IMR-90 (cell line): ENCODE measurements around the gene GDF15. TPM values are rescaled to one million over a fixed set of nuclear protein-coding genes. Genes with fewer than 3 reads are reported as not detected.

Experiments
- ATAC-seq: fragments of 200-7000 bp; cut with Tn5 transposase; 2 replicates; pipeline ENCODE4 v1.9.1; 2020; ENCODE audit warnings: low read depth, mild to moderate bottlenecking, moderate library complexity
- Bru-seq: library from RNA; stranded (reverse); fragments of 400-500 nt; gene quantifications from one replicate; lab custom pipeline; 2021; lab: Mats Ljungman, UMichigan
- BruChase-seq, 2 experiments: library from RNA; stranded (reverse); fragments of 400-500 nt; gene quantifications; one replicate each; lab custom pipeline; 2021; lab: Mats Ljungman, UMichigan
- BruUV-seq: library from RNA; stranded (reverse); fragments of 400-500 nt; replicated peaks from 2 replicates; lab custom pipeline; 2021; lab: Mats Ljungman, UMichigan
- CTCF ChIA-PET: fragments of 300-600 bp; formaldehyde crosslinking; extraction: SDS; loops from one replicate; lab custom pipeline; 2021; ENCODE audit warnings: antibody characterized with exemption; lab: Yijun Ruan, JAX
- POLR2A ChIA-PET: fragments of 300-600 bp; sonication (Branson Sonifier 250); formaldehyde crosslinking; loops from one replicate; lab custom pipeline; 2022; ENCODE audit warnings: antibody characterized with exemption; ENCODE audit not compliant: unreplicated experiment; lab: Charles Lee
- DNase-seq: peaks from one replicate; pipeline ENCODE4 v3.0.0; 2013
- H2AFZ ChIP-seq: replicated peaks from 2 replicates; pipeline ENCODE3; 2013; ENCODE audit warnings: low read length, mild to moderate bottlenecking; ENCODE audit not compliant: poor library complexity
- H2AK5ac ChIP-seq: 2 replicates; pipeline ENCODE4 v1.6.1; 2013; ENCODE audit warnings: low read depth, low read length, inconsistent platforms
- H2AK9ac ChIP-seq: replicated peaks from 2 replicates; pipeline ENCODE3; 2013; ENCODE audit warnings: mild to moderate bottlenecking, low read depth, low read length, moderate library complexity; ENCODE audit not compliant: poor library complexity
- H2BK120ac ChIP-seq: 2 replicates; pipeline ENCODE4 v1.6.1; 2013; ENCODE audit warnings: low read depth, low read length, inconsistent platforms
- H2BK15ac ChIP-seq: 3 replicates; pipeline ENCODE4 v1.6.1; 2013; ENCODE audit warnings: low read depth, low read length, inconsistent platforms
- H2BK20ac ChIP-seq: 2 replicates; pipeline ENCODE4 v1.6.1; 2013; ENCODE audit warnings: low read depth, mild to moderate bottlenecking, inconsistent platforms, low read length, moderate library complexity
- H2BK5ac ChIP-seq: 2 replicates; pipeline ENCODE4 v1.6.1; 2013; ENCODE audit warnings: mild to moderate bottlenecking, low read depth, low read length, inconsistent platforms; ENCODE audit not compliant: poor library complexity, severe bottlenecking
- H3K14ac ChIP-seq: replicated peaks from 2 replicates; pipeline ENCODE4 v1.6.1; 2013; ENCODE audit warnings: low read depth, low read length, inconsistent platforms
- H3K18ac ChIP-seq: 2 replicates; pipeline ENCODE4 v1.6.1; 2013; ENCODE audit warnings: low read depth, low read length, control low read depth
- H3K23ac ChIP-seq: 2 replicates; pipeline ENCODE4 v1.6.1; 2013; ENCODE audit warnings: low read depth, low read length, inconsistent platforms
- H3K27ac ChIP-seq: 2 replicates; pipeline ENCODE4 v1.5.1; 2013; ENCODE audit warnings: mild to moderate bottlenecking, control low read depth, low read length; ENCODE audit not compliant: insufficient read depth
- H3K27me3 ChIP-seq: 2 replicates; pipeline ENCODE4 v1.6.1; 2013; ENCODE audit warnings: low read length; ENCODE audit not compliant: control insufficient read depth, insufficient read depth
- H3K36me3 ChIP-seq: 2 replicates; pipeline ENCODE4 v1.6.1; 2013; ENCODE audit warnings: low read length, mixed read lengths; ENCODE audit not compliant: control insufficient read depth, insufficient read depth
- H3K4ac ChIP-seq: 2 replicates; pipeline ENCODE4 v1.6.1; 2013; ENCODE audit warnings: low read depth, low read length, inconsistent platforms
- H3K4me1 ChIP-seq: 2 replicates; pipeline ENCODE4 v1.6.1; 2013; ENCODE audit warnings: low read length, mixed read lengths; ENCODE audit not compliant: control insufficient read depth, insufficient read depth
- H3K4me2 ChIP-seq: 2 replicates; pipeline ENCODE4 v1.6.1; 2013; ENCODE audit warnings: low read depth, mild to moderate bottlenecking, control low read depth, low read length, moderate library complexity
- H3K4me3 ChIP-seq: 2 replicates; pipeline ENCODE4 v1.5.1; 2013; ENCODE audit warnings: low read depth, mild to moderate bottlenecking, control low read depth, low read length, moderate library complexity; ENCODE audit not compliant: insufficient read depth
- H3K56ac ChIP-seq: 2 replicates; pipeline ENCODE4 v1.6.1; 2013; ENCODE audit warnings: low read length, inconsistent platforms; ENCODE audit not compliant: insufficient read depth; ENCODE audit errors: extremely low read depth
- H3K79me1 ChIP-seq, 2 experiments: 2 replicates each; pipeline ENCODE4 v1.6.1; 2013; ENCODE audit warnings: low read length in 2 of 2, inconsistent platforms in 1 of 2, low read depth in 1 of 2
- H3K9ac ChIP-seq: 2 replicates; pipeline ENCODE4 v1.6.1; 2013; ENCODE audit warnings: low read depth, low read length, control low read depth
- H3K9me1 ChIP-seq: 2 replicates; pipeline ENCODE4 v1.6.1; 2013; ENCODE audit warnings: low read length, inconsistent platforms; ENCODE audit not compliant: insufficient read depth
- H3K9me3 ChIP-seq: 2 replicates; pipeline ENCODE4 v1.6.1; 2013; ENCODE audit warnings: low read length; ENCODE audit not compliant: control insufficient read depth, insufficient read depth
- H4K20me1 ChIP-seq: 2 replicates; pipeline ENCODE4 v1.6.1; 2013; ENCODE audit warnings: low read length, inconsistent platforms; ENCODE audit not compliant: insufficient read depth
- H4K5ac ChIP-seq: 2 replicates; pipeline ENCODE4 v1.6.1; 2013; ENCODE audit warnings: mild to moderate bottlenecking, low read depth, low read length, control low read depth
- H4K8ac ChIP-seq, 2 experiments: 2 replicates each; pipeline ENCODE4 v1.6.1; 2013; ENCODE audit warnings: low read depth in 2 of 2, low read length in 2 of 2, control low read depth in 1 of 2, inconsistent platforms in 1 of 2
- H4K91ac ChIP-seq: 2 replicates; pipeline ENCODE4 v1.6.1; 2013; ENCODE audit warnings: low read depth, low read length, inconsistent platforms; ENCODE audit not compliant: insufficient read depth
- CHD1 ChIP-seq: IDR thresholded peaks from 2 replicates; pipeline ENCODE4 v1.6.1; 2012; ENCODE audit warnings: low read depth, low read length, improper control_type of control experiment
- CTCF ChIP-seq: conservative IDR thresholded peaks from 2 replicates; pipeline ENCODE4 v1.5.1; 2012; ENCODE audit warnings: mild to moderate bottlenecking, low read depth, low read length, improper control_type of control experiment
- ELK1 ChIP-seq: fragments of 150-350 bp; IDR thresholded peaks from 2 replicates; pipeline ENCODE4 v1.6.1; 2016; ENCODE audit warnings: low read depth, mild to moderate bottlenecking, low read length, moderate library complexity, borderline replicate concordance
- MAFK ChIP-seq: IDR thresholded peaks from 2 replicates; pipeline ENCODE4 v1.6.1; 2012; ENCODE audit warnings: low read depth, low read length, improper control_type of control experiment
- MXI1 ChIP-seq: IDR thresholded peaks from 2 replicates; pipeline ENCODE4 v1.6.1; 2012; ENCODE audit warnings: low read depth, mild to moderate bottlenecking, low read length, moderate library complexity, borderline replicate concordance
- NFE2L2 ChIP-seq: fragments of 150-350 bp; IDR thresholded peaks from 2 replicates; pipeline ENCODE4 v1.6.1; 2016; ENCODE audit warnings: low read depth, mild to moderate bottlenecking, low read length
- POLR2A ChIP-seq: IDR thresholded peaks from 2 replicates; pipeline ENCODE4 v1.6.1; 2012; ENCODE audit warnings: mild to moderate bottlenecking, low read depth, low read length
- RAD21 ChIP-seq: IDR thresholded peaks from 2 replicates; pipeline ENCODE4 v1.6.1; 2012; ENCODE audit warnings: low read length, improper control_type of control experiment
- RCOR1 ChIP-seq: IDR thresholded peaks from 2 replicates; pipeline ENCODE4 v1.6.1; 2012; ENCODE audit warnings: mild to moderate bottlenecking, low read length, improper control_type of control experiment; ENCODE audit not compliant: insufficient replicate concordance
- WGBS, 2 experiments: methylation state at CpG; one replicate each; pipeline versions ENCODE4 v1.1.5 to v1.1.7; 2013; ENCODE audit warnings: missing lambda C conversion rate in 2 of 2; ENCODE audit not compliant: insufficient read length in 1 of 2; ENCODE audit errors: extremely low coverage in 2 of 2; 5-methylcytosine and 5-hydroxymethylcytosine counted together
- dilution Hi-C: fragments of 300-500 bp; cut with HindIII; formaldehyde crosslinking; loops from one replicate; pipeline ENCODE4 v1.14.3; 2018; ENCODE audit warnings: low sequenced_read_pairs; ENCODE audit not compliant: unreplicated experiment
- in situ Hi-C: fragments of 300-500 bp; cut with MboI; formaldehyde crosslinking; loops from 3 replicates; pipeline ENCODE4 v1.14.3; 2019; ENCODE audit warnings: low sequenced_read_pairs, inconsistent platforms, mixed read lengths
- intact Hi-C: fragments of 100-400 bp; cut with micrococcal nuclease; formaldehyde crosslinking; loops from 2 replicates; pipeline ENCODE4 v1.10.0; 2022
- long read RNA-seq: library from polyadenylated mRNA; unstranded; transcript quantifications from one replicate; pipeline ENCODE4 v2.0.0, GENCODE V29; 2021; ENCODE audit not compliant: unreplicated experiment
- polyA plus RNA-seq, 3 experiments: library from polyadenylated mRNA; depleted of rRNA; stranded (reverse); fragments of >200 nt; gene quantifications; 2 replicates each; pipeline ENCODE4 v1.2.3, GENCODE V29; 2012; ENCODE audit warnings: low replicate concordance in 1 of 3
- total RNA-seq: library from RNA; depleted of rRNA; stranded (reverse); fragments of >200 nt; gene quantifications from 2 replicates; pipeline ENCODE4 v1.2.3, GENCODE V29; 2012; rRNA removed
- TF ChIP-seq, protein P1 (sequence below): fragments of 150-350 bp; IDR thresholded peaks from 2 replicates; pipeline ENCODE4 v1.6.1; 2017; ENCODE audit warnings: mild to moderate bottlenecking, antibody characterized with exemption, low read length, low read depth

Gene GDF15
- total RNA-seq (5.6 and 10.3 TPM in 2 replicates), polyA plus RNA-seq (2012; rRNA removed) (43.5 and 49.8 TPM in 2 replicates), Bru-seq, nascent RNA (percentile 62 among the genes with signal in this experiment), BruChase-seq, experiment 1, labeled RNA remaining after a 6-hour chase (percentile 61 among the genes with signal in this experiment), BruChase-seq, experiment 2, labeled RNA remaining after a 2-hour chase (percentile 59 among the genes with signal in this experiment)
- polyA plus RNA-seq (2012; cell fraction: cytosol; rRNA removed), result 84.3 and 176 TPM in 2 replicates
- 56.9 and 109 TPM in 2 replicates for polyA plus RNA-seq (2012; cell fraction: nucleus; rRNA removed; ENCODE audit: low replicate concordance)
- long read RNA-seq, transcript GDF15-201 (2 exons, 1,200 nt), result major isoform, 19 of 29 reads
- long read RNA-seq, partial matches to known transcripts, result 10 of 29 reads
- long read RNA-seq, other reads (novel, unspliced or antisense), result 0 of 29 reads

DNA sequence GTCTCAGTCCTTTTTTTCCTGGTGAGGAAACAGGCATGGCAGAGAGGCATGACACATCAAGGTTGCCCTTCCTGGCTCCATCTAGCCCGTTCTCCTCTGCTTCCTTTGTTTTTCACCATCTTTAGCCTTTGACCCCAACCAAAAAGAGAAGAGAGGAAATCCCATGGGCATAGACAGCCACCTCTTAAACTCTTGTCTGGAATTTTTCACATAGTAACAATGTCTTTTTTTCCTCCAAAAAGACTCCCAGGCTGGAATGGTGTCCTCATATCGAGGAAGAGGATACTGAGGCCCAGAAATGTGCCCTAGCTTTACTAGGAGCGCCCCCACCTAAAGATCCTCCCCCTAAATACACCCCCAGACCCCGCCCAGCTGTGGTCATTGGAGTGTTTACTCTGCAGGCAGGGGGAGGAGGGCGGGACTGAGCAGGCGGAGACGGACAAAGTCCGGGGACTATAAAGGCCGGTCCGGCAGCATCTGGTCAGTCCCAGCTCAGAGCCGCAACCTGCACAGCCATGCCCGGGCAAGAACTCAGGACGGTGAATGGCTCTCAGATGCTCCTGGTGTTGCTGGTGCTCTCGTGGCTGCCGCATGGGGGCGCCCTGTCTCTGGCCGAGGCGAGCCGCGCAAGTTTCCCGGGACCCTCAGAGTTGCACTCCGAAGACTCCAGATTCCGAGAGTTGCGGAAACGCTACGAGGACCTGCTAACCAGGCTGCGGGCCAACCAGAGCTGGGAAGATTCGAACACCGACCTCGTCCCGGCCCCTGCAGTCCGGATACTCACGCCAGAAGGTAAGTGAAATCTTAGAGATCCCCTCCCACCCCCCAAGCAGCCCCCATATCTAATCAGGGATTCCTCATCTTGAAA, at the start of gene GDF15:
TSS of gene GDF15 (plus strand) at position 484 of the 868 bp plus-strand sequence. CDS start at position 516, 32 bp downstream.
- intact Hi-C loops, result no loop called here
- Histone ChIP-seq H3K4ac (peak within 1 kb of the TSS; percentile 59), H3K27me3 (no peaks in the 10 kb centered on the region), H3K14ac (peak within 1 kb of the TSS; percentile 88), H3K9ac (peak within 1 kb of the TSS; percentile 4), H4K8ac (peak within 1 kb of the TSS in 1 of 2 experiments; percentile 49; a peak in 3 of 4 replicates), H3K9me1 (peaks cover 6% of the 10 kb centered on the region; the same call in 1 of the 2 replicates), H3K4me2 (peak within 1 kb of the TSS; percentile 84), H2AK9ac (peak within 1 kb of the TSS; percentile 93), H3K36me3 (peaks cover 9% of the 10 kb centered on the region; the same call in 1 of the 2 replicates), H3K4me1 (peaks cover 12% of the 10 kb centered on the region), H3K9me3 (no peaks in the 10 kb centered on the region), H2BK120ac (peak within 1 kb of the TSS; percentile 86), H2BK15ac (peak within 1 kb of the TSS; percentile 87; the same call in 2 of the 3 replicates), H3K27ac (peak within 1 kb of the TSS; percentile 21; the same call in 1 of the 2 replicates), H4K5ac (peak within 1 kb of the TSS; percentile 94), H3K56ac (peak within 1 kb of the TSS; percentile 24; the same call in 1 of the 2 replicates), H2BK20ac (peak within 1 kb of the TSS; percentile 86), H4K91ac (peak within 1 kb of the TSS; percentile 66), H3K23ac (peak within 1 kb of the TSS; percentile 81), H4K20me1 (peaks cover 24% of the 10 kb centered on the region), H3K79me1 (peaks cover 0 to 34% of the 10 kb centered on the region in 2 experiments; a peak in 3 of 4 replicates), H2AK5ac (peak within 1 kb of the TSS; percentile 92), H3K4me3 (peak within 1 kb of the TSS; percentile 83), H2AFZ (peak within 1 kb of the TSS; percentile 86), H2BK5ac (peak within 1 kb of the TSS; percentile 51), H3K18ac (peak within 1 kb of the TSS; percentile 83)
- ChIA-PET CTCF (interaction anchor here (0.8 kb wide), 1 partner anchor 33 kb away, joined by 4 read pairs; the partner anchor contains the start of gene SSBP4), POLR2A (interaction anchor here (0.7 kb wide), 1 partner anchor 23 kb away, joined by 3 read pairs; no protein-coding TSS in a partner anchor)
- BruUV-seq, result TSS peak; percentile 61
- DNase-seq (peak; percentile 87), ATAC-seq (peak; percentile 79)
- in situ Hi-C loops, result no loop called here
- dilution Hi-C loops, result no loop called here
- 25% methylated on average over 13 of the region's 33 CpGs; no CpG with 5 or more reads in 1 of the 2 experiments for WGBS, 2 experiments
- TF ChIP-seq NFE2L2 (no peak; the same call in 1 of the 2 replicates), RCOR1 (no peak), MXI1 (peak; percentile 32; the same call in 1 of the 2 replicates), ELK1 (no peak), MAFK (no peak), RAD21 (peak; percentile 31), CHD1 (no peak), POLR2A (peak; percentile 98), CTCF (peak; percentile 60)
- TF ChIP-seq, protein P1, sequence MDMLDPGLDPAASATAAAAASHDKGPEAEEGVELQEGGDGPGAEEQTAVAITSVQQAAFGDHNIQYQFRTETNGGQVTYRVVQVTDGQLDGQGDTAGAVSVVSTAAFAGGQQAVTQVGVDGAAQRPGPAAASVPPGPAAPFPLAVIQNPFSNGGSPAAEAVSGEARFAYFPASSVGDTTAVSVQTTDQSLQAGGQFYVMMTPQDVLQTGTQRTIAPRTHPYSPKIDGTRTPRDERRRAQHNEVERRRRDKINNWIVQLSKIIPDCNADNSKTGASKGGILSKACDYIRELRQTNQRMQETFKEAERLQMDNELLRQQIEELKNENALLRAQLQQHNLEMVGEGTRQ, result no peak
